ENCODE measurements around the gene ECHDC1.

The ECHDC1 gene, protein sequence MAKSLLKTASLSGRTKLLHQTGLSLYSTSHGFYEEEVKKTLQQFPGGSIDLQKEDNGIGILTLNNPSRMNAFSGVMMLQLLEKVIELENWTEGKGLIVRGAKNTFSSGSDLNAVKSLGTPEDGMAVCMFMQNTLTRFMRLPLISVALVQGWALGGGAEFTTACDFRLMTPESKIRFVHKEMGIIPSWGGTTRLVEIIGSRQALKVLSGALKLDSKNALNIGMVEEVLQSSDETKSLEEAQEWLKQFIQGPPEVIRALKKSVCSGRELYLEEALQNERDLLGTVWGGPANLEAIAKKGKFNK

DNA sequence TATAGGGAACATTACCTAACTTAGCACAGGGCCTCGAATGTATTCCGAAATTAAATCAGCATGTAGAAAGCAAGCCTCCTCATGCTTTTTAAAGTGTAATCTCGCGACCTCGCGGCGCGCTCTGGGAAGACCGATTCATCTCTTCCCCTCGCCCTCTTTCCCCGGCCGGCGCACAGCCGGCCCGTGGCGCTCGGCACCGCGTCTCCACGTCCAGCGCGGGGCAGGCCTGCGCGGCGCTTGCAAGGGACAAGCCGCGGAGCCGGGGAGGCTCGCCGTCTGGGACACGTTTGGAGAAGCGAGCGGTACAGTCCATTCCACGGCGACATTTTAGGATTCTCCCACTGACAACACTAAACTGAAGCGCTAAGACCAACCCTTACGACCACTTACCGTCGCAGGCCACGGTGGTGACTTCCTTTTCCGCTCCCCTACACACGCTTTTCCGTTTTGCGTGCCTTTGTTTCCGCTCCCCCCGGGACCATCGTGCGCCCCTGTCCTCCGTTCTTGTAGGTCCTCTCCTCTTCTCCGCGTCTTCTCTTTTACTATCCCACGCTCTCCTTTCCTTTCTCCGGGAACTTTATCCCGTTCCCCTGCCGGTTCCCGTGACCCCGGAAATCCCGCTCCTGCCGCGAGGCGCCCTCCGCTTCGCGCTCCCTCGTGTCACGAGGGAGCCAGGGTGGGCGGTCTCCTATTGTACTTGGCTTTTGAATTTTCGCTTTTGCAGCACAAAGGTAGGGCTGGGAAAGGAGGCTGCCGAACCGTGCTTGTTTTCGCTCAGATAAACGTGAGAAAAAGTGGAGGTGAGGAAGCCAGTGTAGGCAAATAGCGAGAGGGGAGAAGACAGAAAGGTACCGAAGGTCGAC is at the start of gene ECHDC1:
TSS of gene ECHDC1 (minus strand) at position 664 of the 863 bp plus-strand sequence. CDS start 12,581 bp downstream, outside the sequence.
- H2AFZ ChIP-seq (ENCODE audit: low read depth), result peak within 1 kb of the TSS; percentile 78
- no peaks in the 10 kb centered on the region for H4K20me1 ChIP-seq (ENCODE audit: insufficient read depth)
- H3K27ac ChIP-seq, result peak within 1 kb of the TSS; percentile 72
- peak within 1 kb of the TSS; percentile 92 for H3K4me2 ChIP-seq
- no peaks in the 10 kb centered on the region for H3K27me3 ChIP-seq (ENCODE audit: insufficient read depth, low read depth)
- no peak within 1 kb of the TSS for H3K4me3 ChIP-seq (IDR thresholded peaks at IDR 0.05; ENCODE audit: insufficient read depth, low read depth, low read length)
- TF ChIP-seq, protein P1, sequence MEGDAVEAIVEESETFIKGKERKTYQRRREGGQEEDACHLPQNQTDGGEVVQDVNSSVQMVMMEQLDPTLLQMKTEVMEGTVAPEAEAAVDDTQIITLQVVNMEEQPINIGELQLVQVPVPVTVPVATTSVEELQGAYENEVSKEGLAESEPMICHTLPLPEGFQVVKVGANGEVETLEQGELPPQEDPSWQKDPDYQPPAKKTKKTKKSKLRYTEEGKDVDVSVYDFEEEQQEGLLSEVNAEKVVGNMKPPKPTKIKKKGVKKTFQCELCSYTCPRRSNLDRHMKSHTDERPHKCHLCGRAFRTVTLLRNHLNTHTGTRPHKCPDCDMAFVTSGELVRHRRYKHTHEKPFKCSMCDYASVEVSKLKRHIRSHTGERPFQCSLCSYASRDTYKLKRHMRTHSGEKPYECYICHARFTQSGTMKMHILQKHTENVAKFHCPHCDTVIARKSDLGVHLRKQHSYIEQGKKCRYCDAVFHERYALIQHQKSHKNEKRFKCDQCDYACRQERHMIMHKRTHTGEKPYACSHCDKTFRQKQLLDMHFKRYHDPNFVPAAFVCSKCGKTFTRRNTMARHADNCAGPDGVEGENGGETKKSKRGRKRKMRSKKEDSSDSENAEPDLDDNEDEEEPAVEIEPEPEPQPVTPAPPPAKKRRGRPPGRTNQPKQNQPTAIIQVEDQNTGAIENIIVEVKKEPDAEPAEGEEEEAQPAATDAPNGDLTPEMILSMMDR (conservative IDR thresholded peaks at IDR 0.05; ENCODE audit: low read depth, low read length), result no peak
- H3K36me3 ChIP-seq (ENCODE audit: insufficient read depth), result no peaks in the 10 kb centered on the region
- peaks cover 13% of the 10 kb centered on the region for H3K4me1 ChIP-seq (ENCODE audit: low read depth, poor library complexity, severe bottlenecking)
- peaks cover 26% of the 10 kb centered on the region for H3K79me2 ChIP-seq (ENCODE audit: insufficient read depth, low read depth)
- peak within 1 kb of the TSS; percentile 93 for H3K9ac ChIP-seq

DNA sequence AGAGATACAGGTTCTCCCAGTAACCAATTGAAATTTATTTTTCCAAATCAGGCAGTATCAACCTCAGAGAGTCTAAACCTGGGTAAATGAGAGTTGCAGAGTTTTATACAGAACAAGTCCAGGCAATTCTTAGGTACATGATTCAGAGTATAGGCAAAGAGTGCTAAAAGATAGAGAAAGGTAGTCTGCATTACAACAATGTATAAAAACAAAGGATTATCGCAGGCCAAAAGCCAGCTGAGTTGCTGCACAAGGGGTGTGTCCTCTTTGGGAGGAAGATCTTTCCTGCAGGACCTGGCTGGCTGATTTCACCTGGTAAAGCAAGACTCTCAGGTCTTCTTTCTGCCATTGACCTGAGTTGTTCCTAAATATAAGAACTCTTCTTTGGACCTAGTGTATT is 48.9 kb upstream of the ECHDC1 start:
- Histone ChIP-seq H3K4me1 (ENCODE audit: low read depth, poor library complexity, severe bottlenecking) (no peaks in the 10 kb centered on the region), H3K27ac (no peak overlapping the region), H3K27me3 (ENCODE audit: insufficient read depth, low read depth) (no peaks in the 10 kb centered on the region), H3K36me3 (ENCODE audit: insufficient read depth) (no peaks in the 10 kb centered on the region), H3K9ac (no peak overlapping the region), H4K20me1 (ENCODE audit: insufficient read depth) (no peaks in the 10 kb centered on the region), H3K79me2 (ENCODE audit: insufficient read depth, low read depth) (no peaks in the 10 kb centered on the region), H3K4me3 (IDR thresholded peaks at IDR 0.05; ENCODE audit: insufficient read depth, low read depth, low read length) (no peak overlapping the region), H3K4me2 (no peak overlapping the region), H2AFZ (ENCODE audit: low read depth) (no peak overlapping the region)
- TF ChIP-seq, protein P1 (conservative IDR thresholded peaks at IDR 0.05; ENCODE audit: low read depth, low read length), result no peak

DNA sequence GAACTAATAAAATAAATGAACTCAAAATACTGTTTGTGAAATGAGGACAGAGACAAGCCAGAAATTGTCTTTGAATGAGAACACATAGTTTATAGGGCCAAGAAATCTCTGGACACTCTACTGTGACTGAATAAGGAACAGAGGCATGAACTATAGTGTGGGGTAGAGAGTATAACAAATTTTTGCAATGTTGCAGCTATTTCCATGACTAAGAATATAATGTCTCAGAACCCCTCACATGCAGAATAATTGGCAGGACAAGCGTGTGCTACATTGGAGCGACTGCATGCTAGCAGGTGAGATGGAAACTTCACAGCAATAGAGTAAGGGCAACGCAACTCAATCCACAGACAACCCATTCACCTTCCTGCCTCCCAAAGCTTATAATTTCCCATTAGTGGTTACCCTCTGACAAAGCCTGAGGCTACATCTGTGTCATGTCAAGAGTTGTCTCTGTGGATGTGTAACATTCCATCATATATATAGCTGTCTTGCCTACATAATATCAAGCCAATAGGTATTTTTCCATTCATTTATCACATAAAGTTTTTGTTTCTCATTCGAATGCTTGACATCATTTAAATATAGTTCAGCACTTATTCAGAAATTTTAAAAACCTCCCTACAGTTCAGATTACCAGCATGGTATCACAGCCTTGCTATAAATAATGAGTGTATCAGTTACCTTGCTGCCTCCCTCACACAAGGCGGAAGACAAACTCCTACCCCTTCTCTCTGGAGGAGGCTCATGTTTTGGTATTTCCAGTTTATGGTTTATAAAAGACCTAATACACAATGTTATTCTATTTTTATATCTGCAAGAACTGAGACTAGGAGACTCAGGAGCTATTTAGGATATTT is 47.9 kb upstream of the ECHDC1 start:
- Histone ChIP-seq H3K36me3 (ENCODE audit: insufficient read depth) (no peaks in the 10 kb centered on the region), H2AFZ (ENCODE audit: low read depth) (no peak overlapping the region), H3K4me2 (no peak overlapping the region), H3K9ac (no peak overlapping the region), H3K4me3 (IDR thresholded peaks at IDR 0.05; ENCODE audit: insufficient read depth, low read depth, low read length) (no peak overlapping the region), H3K79me2 (ENCODE audit: insufficient read depth, low read depth) (no peaks in the 10 kb centered on the region), H3K27me3 (ENCODE audit: insufficient read depth, low read depth) (no peaks in the 10 kb centered on the region), H4K20me1 (ENCODE audit: insufficient read depth) (no peaks in the 10 kb centered on the region), H3K4me1 (ENCODE audit: low read depth, poor library complexity, severe bottlenecking) (no peaks in the 10 kb centered on the region), H3K27ac (no peak overlapping the region)
- TF ChIP-seq, protein P1 (conservative IDR thresholded peaks at IDR 0.05; ENCODE audit: low read depth, low read length), result no peak

DNA sequence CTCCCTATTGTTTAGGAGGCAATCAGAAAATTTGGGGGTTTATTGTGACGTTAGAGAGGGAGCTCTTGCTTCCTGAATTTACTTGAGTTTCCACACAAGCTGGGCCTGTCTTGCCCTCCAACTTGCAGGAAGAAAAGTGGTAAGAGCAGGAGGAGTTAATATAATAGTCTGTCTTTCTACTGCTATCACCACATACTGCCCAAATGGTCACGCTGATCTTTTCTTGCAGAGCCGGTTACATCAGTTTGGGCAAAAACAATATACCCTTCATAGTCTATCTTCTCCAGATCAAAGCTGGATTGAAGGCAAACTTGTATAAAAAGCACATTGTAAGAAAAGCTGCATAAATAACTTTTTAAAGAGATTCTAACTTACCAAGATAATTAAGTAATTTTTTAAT is 46.3 kb upstream of the ECHDC1 start:
- Histone ChIP-seq H3K79me2 (ENCODE audit: insufficient read depth, low read depth) (no peaks in the 10 kb centered on the region), H3K4me1 (ENCODE audit: low read depth, poor library complexity, severe bottlenecking) (no peaks in the 10 kb centered on the region), H3K4me3 (IDR thresholded peaks at IDR 0.05; ENCODE audit: insufficient read depth, low read depth, low read length) (no peak overlapping the region), H3K27ac (no peak overlapping the region), H3K36me3 (ENCODE audit: insufficient read depth) (no peaks in the 10 kb centered on the region), H4K20me1 (ENCODE audit: insufficient read depth) (no peaks in the 10 kb centered on the region), H3K4me2 (no peak overlapping the region), H2AFZ (ENCODE audit: low read depth) (no peak overlapping the region), H3K27me3 (ENCODE audit: insufficient read depth, low read depth) (no peaks in the 10 kb centered on the region), H3K9ac (no peak overlapping the region)
- TF ChIP-seq, protein P1 (conservative IDR thresholded peaks at IDR 0.05; ENCODE audit: low read depth, low read length), result no peak

All from KMS-11 (cell line).